ENCODE measurements around the gene WDR64.
A peak's percentile ranks its signal among the peaks of the same experiment; 100 is the strongest.

The WDR64 gene

DNA sequence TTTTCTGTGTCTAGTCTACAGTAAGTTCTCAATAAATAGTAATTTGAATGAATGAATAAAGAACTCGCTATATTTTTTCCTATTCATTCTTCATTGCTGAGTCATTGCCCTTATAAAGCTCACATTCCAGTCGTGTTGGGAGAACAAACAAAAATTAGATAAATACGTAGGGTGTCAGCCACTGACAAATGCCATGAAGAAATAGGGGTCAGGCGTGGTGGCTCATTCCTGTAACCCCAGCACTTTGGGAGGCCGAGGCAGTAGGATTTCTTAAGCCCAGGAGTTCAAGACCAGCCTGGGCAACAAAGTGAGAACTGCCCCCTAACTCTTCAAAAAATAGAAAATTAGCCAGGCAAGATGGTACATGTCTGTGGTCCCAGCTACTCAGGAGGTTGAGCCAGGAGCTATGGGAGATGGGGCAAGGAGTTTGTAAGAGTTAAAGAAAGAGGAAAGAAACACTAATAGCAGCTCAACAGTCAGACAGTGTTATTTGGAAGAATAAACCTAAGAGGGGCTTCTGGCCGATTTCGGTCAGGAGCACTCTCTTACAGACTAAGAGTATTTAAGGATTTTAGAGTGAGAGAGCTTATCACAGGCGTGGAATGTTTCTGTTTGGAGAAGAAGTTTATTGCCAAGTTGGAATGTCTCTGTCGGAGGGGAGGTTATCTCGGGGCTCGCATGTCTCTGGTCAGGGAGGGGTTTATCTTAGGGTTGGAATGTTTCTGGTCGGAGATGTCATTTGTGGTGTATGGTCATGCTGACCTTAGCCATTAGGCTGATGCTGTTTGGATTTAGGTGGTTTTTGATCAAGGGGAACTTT, 10.1 kb upstream of the WDR64 start:
- peak; percentile 60 for DNase-seq (ENCODE audit: low read depth)
- no peak overlapping the region for H3K4me3 ChIP-seq (ENCODE audit: low read length)
- TF ChIP-seq, protein P1, sequence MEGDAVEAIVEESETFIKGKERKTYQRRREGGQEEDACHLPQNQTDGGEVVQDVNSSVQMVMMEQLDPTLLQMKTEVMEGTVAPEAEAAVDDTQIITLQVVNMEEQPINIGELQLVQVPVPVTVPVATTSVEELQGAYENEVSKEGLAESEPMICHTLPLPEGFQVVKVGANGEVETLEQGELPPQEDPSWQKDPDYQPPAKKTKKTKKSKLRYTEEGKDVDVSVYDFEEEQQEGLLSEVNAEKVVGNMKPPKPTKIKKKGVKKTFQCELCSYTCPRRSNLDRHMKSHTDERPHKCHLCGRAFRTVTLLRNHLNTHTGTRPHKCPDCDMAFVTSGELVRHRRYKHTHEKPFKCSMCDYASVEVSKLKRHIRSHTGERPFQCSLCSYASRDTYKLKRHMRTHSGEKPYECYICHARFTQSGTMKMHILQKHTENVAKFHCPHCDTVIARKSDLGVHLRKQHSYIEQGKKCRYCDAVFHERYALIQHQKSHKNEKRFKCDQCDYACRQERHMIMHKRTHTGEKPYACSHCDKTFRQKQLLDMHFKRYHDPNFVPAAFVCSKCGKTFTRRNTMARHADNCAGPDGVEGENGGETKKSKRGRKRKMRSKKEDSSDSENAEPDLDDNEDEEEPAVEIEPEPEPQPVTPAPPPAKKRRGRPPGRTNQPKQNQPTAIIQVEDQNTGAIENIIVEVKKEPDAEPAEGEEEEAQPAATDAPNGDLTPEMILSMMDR (conservative IDR thresholded peaks at IDR 0.05; ENCODE audit: low read length) = no peak

DNA sequence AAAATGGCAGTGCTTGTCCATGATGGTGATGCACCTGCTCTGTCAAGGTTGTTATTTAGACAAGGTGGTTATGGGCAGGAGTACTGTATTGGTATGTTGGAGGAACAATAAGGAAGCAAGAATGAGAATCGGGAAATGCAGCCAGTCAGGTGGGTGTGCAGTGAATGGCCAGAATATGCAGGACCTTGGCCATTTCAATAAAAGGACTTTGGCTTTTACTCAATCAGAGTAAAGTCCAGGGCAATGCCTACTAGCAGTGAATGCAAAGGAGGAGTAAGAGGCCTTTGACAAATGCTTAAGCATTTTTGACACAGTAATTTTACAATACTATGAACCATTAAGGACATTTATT, 9.5 kb upstream of the WDR64 start:
- TF ChIP-seq, protein P1 (conservative IDR thresholded peaks at IDR 0.05; ENCODE audit: low read length) = no peak
- no peak overlapping the region for H3K4me3 ChIP-seq (ENCODE audit: low read length)
- no peak for DNase-seq (ENCODE audit: low read depth)

DNA sequence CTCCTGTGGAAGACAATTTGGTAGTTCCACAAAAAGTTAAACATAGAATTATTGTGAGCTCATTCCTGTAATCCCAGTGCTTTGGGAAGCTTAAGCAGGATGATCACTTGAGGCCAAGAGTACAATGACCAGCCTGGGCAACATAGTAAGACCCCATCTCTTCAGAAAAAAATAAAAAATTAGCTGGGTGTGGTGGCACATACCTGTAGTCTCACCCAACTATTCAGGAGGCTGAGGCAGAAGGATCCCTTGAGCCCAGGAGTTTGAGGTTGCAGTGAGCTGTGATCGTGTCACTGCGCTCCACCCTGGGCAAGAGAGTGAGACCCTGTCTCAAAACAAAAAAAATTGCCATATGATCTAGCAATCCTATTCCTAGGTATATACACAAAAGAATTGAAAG, 7.8 kb upstream of the WDR64 start:
- DNase-seq (ENCODE audit: low read depth) = no peak
- no peak overlapping the region for H3K4me3 ChIP-seq (ENCODE audit: low read length)
- TF ChIP-seq, protein P1 (conservative IDR thresholded peaks at IDR 0.05; ENCODE audit: low read length) = no peak

DNA sequence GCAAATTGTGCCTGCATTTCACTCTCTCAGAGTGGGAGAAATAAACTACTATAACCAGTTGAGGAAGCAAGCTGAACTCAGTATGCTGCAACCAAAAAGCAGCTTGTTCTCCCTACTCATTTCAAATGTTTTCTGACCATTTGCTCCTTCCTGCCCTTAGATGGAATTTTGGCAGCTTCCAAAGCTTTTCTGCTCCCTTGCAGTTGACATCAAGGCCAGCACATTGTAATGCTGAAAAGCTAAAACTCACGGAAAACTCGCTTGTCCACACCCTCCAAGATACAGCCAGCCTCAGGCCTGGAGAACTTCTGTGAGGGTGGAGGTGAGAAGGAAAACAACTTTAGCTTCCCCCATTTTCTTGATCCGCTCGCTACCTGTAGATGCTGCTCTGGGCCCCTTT, 6.9 kb upstream of the WDR64 start:
- DNase-seq (ENCODE audit: low read depth) = no peak
- no peak overlapping the region for H3K4me3 ChIP-seq (ENCODE audit: low read length)
- TF ChIP-seq, protein P1 (conservative IDR thresholded peaks at IDR 0.05; ENCODE audit: low read length) = no peak

DNA sequence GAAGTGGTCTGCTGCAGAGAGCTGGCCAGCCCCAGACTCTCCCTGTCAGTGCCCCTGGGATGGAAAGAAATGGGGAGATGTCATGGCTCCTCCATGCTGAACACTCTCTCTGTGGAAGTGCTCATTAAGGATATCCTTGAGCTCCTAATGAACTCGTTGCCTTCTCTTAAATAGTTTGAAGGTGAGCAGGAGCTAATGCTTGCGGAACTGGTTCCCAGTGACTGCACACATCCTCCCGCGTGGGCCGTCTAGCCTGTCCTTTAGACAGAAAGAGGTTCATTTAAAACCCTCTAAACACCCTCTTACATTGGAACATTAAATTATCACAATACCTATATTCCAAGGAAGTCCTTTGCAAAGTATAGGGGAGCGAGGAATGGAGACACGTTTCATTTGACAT, 5.9 kb upstream of the WDR64 start:
- TF ChIP-seq, protein P1 (conservative IDR thresholded peaks at IDR 0.05; ENCODE audit: low read length) = no peak
- no peak for DNase-seq (ENCODE audit: low read depth)
- no peak overlapping the region for H3K4me3 ChIP-seq (ENCODE audit: low read length)

DNA sequence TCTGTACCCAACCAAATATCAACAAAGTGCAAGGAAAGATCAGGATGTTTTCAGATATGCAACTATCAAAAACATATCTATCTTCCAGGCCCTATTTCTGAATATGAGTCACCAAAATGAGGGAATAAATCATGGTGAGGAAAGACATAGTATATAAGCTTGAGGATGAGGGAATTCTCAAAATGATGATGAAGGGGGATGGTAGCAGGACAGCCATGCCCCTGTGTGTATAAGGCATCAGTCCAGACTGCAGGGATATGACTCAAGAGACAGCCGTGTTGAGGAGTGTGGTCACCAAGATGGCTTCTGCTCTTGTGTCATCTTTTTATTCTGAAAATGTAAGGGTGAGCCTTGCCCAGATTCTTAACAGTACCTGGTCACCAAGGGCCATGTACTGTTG, 4.4 kb upstream of the WDR64 start:
- TF ChIP-seq, protein P1 (conservative IDR thresholded peaks at IDR 0.05; ENCODE audit: low read length) = no peak
- DNase-seq (ENCODE audit: low read depth) = peak; percentile 17
- no peak overlapping the region for H3K4me3 ChIP-seq (ENCODE audit: low read length)

DNA sequence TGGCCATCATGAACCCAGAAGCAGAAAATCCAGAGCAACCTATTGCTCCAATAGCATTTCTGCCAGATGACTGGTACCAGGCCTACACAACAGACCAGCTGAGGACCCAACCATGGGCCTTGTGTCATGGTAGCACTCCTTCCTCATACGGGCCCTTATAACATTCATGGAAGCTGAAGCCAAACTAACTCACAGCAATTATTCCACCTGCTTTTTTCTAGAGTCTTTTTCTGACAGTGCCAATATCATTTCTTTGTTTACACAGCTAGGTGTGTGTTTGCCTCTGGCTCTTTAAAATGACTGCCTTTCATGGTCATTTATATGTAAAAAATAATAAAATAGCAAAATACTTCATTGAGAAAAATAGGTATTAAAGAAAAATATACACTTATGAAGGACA, 3.9 kb upstream of the WDR64 start:
- no peak for DNase-seq (ENCODE audit: low read depth)
- TF ChIP-seq, protein P1 (conservative IDR thresholded peaks at IDR 0.05; ENCODE audit: low read length) = no peak
- H3K4me3 ChIP-seq (ENCODE audit: low read length) = no peak overlapping the region
